Ishikawa (cell line): Measurements from ENCODE around the gene MFNG.

Experiments used
- CEBPB ChIP-seq: IDR thresholded peaks from 2 replicates; pipeline ENCODE4 v1.6.1; 2012
- CREB1 ChIP-seq: IDR thresholded peaks from 2 replicates; pipeline ENCODE4 v1.6.1; 2012; ENCODE audit warnings: low read depth
- EGR1 ChIP-seq: IDR thresholded peaks from 2 replicates; pipeline ENCODE4 v1.6.1; 2012
- EP300 ChIP-seq: IDR thresholded peaks from 2 replicates; pipeline ENCODE4 v1.6.1; 2012; ENCODE audit warnings: borderline replicate concordance
- FOXM1 ChIP-seq: IDR thresholded peaks from 2 replicates; pipeline ENCODE4 v1.6.1; 2012; ENCODE audit warnings: low read depth, borderline replicate concordance
- MAX ChIP-seq: IDR thresholded peaks from 2 replicates; pipeline ENCODE4 v1.6.1; 2012
- TAF1 ChIP-seq: IDR thresholded peaks from 2 replicates; pipeline ENCODE4 v1.6.1; 2012; ENCODE audit warnings: low read depth, mild to moderate bottlenecking
- TEAD4 ChIP-seq: IDR thresholded peaks from 2 replicates; pipeline ENCODE4 v1.6.1; 2012
- YY1 ChIP-seq: IDR thresholded peaks from 2 replicates; pipeline ENCODE4 v1.6.1; 2012; ENCODE audit warnings: low read depth
- TF ChIP-seq, protein P1 (sequence below): IDR thresholded peaks from 2 replicates; pipeline ENCODE4 v1.6.1; 2012; ENCODE audit warnings: low read depth, mild to moderate bottlenecking

DNA sequence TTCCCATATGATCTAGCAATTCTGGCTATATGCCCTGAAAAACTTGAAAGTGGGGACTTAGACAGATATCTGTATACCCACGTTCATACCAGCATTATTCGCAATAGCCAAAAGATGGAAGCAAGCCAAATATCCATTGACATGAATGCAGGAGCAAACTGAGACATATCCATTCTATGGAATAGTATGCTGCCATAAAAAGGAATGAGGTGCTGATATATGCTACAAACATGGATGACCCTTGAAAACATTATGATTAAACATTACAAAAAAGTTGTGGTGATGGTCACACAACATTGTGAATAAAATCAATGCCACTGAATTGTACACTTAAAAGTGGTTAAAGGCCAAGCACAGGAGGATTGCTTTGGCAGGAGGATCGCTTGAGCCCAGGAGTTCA is 25.5 kb downstream of the MFNG start:
- TF ChIP-seq EP300 (no peak), EGR1 (no peak), MAX (no peak), CREB1 (no peak), CEBPB (no peak), YY1 (no peak), TAF1 (no peak), TEAD4 (no peak), FOXM1 (no peak)
- TF ChIP-seq, protein P1, sequence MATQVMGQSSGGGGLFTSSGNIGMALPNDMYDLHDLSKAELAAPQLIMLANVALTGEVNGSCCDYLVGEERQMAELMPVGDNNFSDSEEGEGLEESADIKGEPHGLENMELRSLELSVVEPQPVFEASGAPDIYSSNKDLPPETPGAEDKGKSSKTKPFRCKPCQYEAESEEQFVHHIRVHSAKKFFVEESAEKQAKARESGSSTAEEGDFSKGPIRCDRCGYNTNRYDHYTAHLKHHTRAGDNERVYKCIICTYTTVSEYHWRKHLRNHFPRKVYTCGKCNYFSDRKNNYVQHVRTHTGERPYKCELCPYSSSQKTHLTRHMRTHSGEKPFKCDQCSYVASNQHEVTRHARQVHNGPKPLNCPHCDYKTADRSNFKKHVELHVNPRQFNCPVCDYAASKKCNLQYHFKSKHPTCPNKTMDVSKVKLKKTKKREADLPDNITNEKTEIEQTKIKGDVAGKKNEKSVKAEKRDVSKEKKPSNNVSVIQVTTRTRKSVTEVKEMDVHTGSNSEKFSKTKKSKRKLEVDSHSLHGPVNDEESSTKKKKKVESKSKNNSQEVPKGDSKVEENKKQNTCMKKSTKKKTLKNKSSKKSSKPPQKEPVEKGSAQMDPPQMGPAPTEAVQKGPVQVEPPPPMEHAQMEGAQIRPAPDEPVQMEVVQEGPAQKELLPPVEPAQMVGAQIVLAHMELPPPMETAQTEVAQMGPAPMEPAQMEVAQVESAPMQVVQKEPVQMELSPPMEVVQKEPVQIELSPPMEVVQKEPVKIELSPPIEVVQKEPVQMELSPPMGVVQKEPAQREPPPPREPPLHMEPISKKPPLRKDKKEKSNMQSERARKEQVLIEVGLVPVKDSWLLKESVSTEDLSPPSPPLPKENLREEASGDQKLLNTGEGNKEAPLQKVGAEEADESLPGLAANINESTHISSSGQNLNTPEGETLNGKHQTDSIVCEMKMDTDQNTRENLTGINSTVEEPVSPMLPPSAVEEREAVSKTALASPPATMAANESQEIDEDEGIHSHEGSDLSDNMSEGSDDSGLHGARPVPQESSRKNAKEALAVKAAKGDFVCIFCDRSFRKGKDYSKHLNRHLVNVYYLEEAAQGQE, result no peak
